ENCODE results near the gene PPIAL4G.
"Not testable (repeated sequence)": the region's sequence is repeated elsewhere in the genome, so short reads cannot be mapped to it uniquely, and the experiment has no call there.

Gene PPIAL4G

GRCh38 chr1:148514310-148514709 lies 31.2 kb upstream of the PPIAL4G start:
- H3K4me3 ChIP-seq (ENCODE audit: low read depth, low read length); POLR2A ChIA-PET; H3K27ac ChIP-seq (ENCODE audit: extremely low read depth, low read depth, low read length); H3K9me3 ChIP-seq (ENCODE audit: control insufficient read depth, insufficient read depth, low read depth, low read length); H3K4me1 ChIP-seq (ENCODE audit: control insufficient read depth, insufficient read depth, low read length); H3K36me3 ChIP-seq (ENCODE audit: control insufficient read depth in 2 of 2, insufficient read depth in 1 of 2, low read length in 2 of 2): not testable (repeated sequence)
- CTCF ChIA-PET: interaction anchor here (0.6 kb wide), 1 partner anchor 151 kb away, joined by 3 read pairs; no protein-coding TSS in a partner anchor

GRCh38 chr1:148512571-148513184 lies 29.6 kb upstream of the PPIAL4G start:
- H3K27ac ChIP-seq (ENCODE audit: extremely low read depth, low read depth, low read length); H3K9me3 ChIP-seq (ENCODE audit: control insufficient read depth, insufficient read depth, low read depth, low read length); H3K4me1 ChIP-seq (ENCODE audit: control insufficient read depth, insufficient read depth, low read length); CTCF ChIA-PET; H3K36me3 ChIP-seq (ENCODE audit: control insufficient read depth in 2 of 2, insufficient read depth in 1 of 2, low read length in 2 of 2); POLR2A ChIA-PET; H3K4me3 ChIP-seq (ENCODE audit: low read depth, low read length): not testable (repeated sequence)

- POLR2A ChIA-PET; CTCF ChIA-PET; H3K4me3 ChIP-seq (ENCODE audit: low read depth, low read length); H3K4me1 ChIP-seq (ENCODE audit: control insufficient read depth, insufficient read depth, low read length); H3K27ac ChIP-seq (ENCODE audit: extremely low read depth, low read depth, low read length); H3K9me3 ChIP-seq (ENCODE audit: control insufficient read depth, insufficient read depth, low read depth, low read length); H3K36me3 ChIP-seq (ENCODE audit: control insufficient read depth in 2 of 2, insufficient read depth in 1 of 2, low read length in 2 of 2): not testable (repeated sequence)
- peak; percentile 76 for TF ChIP-seq PRDM1 (tag by site-specific recombination; IDR thresholded peaks at IDR 0.05)
- peak; percentile 94 for TF ChIP-seq ZNF366 (tag by site-specific recombination; conservative IDR thresholded peaks at IDR 0.05)
Measured at GRCh38 chr1:148493933-148494332, 10.8 kb upstream of the PPIAL4G start.

GRCh38 chr1:148481134-148481533 lies 2.0 kb downstream of the PPIAL4G start:
- H3K36me3 ChIP-seq (ENCODE audit: control insufficient read depth in 2 of 2, insufficient read depth in 1 of 2, low read length in 2 of 2); H3K27ac ChIP-seq (ENCODE audit: extremely low read depth, low read depth, low read length); POLR2A ChIA-PET; H3K4me1 ChIP-seq (ENCODE audit: control insufficient read depth, insufficient read depth, low read length); H3K9me3 ChIP-seq (ENCODE audit: control insufficient read depth, insufficient read depth, low read depth, low read length); H3K4me3 ChIP-seq (ENCODE audit: low read depth, low read length); CTCF ChIA-PET: not testable (repeated sequence)

- CTCF ChIA-PET; H3K9me3 ChIP-seq (ENCODE audit: control insufficient read depth, insufficient read depth, low read depth, low read length); POLR2A ChIA-PET; H3K4me1 ChIP-seq (ENCODE audit: control insufficient read depth, insufficient read depth, low read length); H3K36me3 ChIP-seq (ENCODE audit: control insufficient read depth in 2 of 2, insufficient read depth in 1 of 2, low read length in 2 of 2); H3K4me3 ChIP-seq (ENCODE audit: low read depth, low read length): not testable (repeated sequence)
- peak overlapping the region; percentile 78; the same call in 1 of the 2 replicates for H3K27ac ChIP-seq (ENCODE audit: extremely low read depth, low read depth, low read length)
- 0 out of 2 replicates have a peak, but pooled peaks have one; percentile 54 for TF ChIP-seq ZNF513 (tag by site-specific recombination; IDR thresholded peaks at IDR 0.05)
- TF ChIP-seq ZNF366 (tag by site-specific recombination; conservative IDR thresholded peaks at IDR 0.05): peak; percentile 62
- TF ChIP-seq SP3 (tag by site-specific recombination; IDR thresholded peaks at IDR 0.05): 0 out of 2 replicates have a peak, but pooled peaks have one; percentile 18
- peak; percentile 80 for TF ChIP-seq ZNF398 (tag by site-specific recombination; IDR thresholded peaks at IDR 0.05)
- TF ChIP-seq EGR2 (tag by site-specific recombination; IDR thresholded peaks at IDR 0.05; ENCODE audit: low read depth): peak; percentile 76
- TF ChIP-seq GLIS2 (tag by site-specific recombination; IDR thresholded peaks at IDR 0.05): 0 out of 2 replicates have a peak, but pooled peaks have one; percentile 9
- peak; percentile 26; the same call in 1 of the 2 replicates for TF ChIP-seq KLF8 (tag by site-specific recombination; IDR thresholded peaks at IDR 0.05)
- TF ChIP-seq ZFHX2 (tag by site-specific recombination; conservative IDR thresholded peaks at IDR 0.05): peak; percentile 70
- peak; percentile 54 for TF ChIP-seq GLIS1 (tag by site-specific recombination; IDR thresholded peaks at IDR 0.05)
- TF ChIP-seq SP2 (tag by site-specific recombination; IDR thresholded peaks at IDR 0.05): 0 out of 2 replicates have a peak, but pooled peaks have one; percentile 32
- TF ChIP-seq IKZF3 (tag by site-specific recombination; IDR thresholded peaks at IDR 0.05): 0 out of 2 replicates have a peak, but pooled peaks have one; percentile 32
Measured at GRCh38 chr1:148459694-148460093, 23.4 kb downstream of the PPIAL4G start.

Data from HEK293 (cell line).